Prostate gland (tissue), 2 donors: ENCODE results near the gene SLC24A3.

Experiments used
- POLR2A ChIP-seq: fragments of 450-650 bp; IDR thresholded peaks from one replicate; pipeline ENCODE4 v1.6.1; 2016; ENCODE audit warnings: antibody characterized with exemption, mild to moderate bottlenecking
- POLR2AphosphoS5 ChIP-seq: sonication (generic); formaldehyde crosslinking; IDR thresholded peaks from one replicate; pipeline ENCODE4 v1.6.1; 2017; ENCODE audit warnings: antibody characterized with exemption
- TF ChIP-seq, protein P1 (sequence below), 4 experiments: fragments of 200-600 bp in 2 of 4; fragments of 450-650 bp in 2 of 4; sonication (generic) in 2 of 4; IDR thresholded peaks; 1 replicate in 3 of 4; 2 replicates in 1 of 4; pipeline ENCODE4 v1.5.1; 2016 to 2019; ENCODE audit warnings: antibody characterized with exemption in 4 of 4, mild to moderate bottlenecking in 2 of 4, moderate library complexity in 2 of 4

- TF ChIP-seq, protein P1, sequence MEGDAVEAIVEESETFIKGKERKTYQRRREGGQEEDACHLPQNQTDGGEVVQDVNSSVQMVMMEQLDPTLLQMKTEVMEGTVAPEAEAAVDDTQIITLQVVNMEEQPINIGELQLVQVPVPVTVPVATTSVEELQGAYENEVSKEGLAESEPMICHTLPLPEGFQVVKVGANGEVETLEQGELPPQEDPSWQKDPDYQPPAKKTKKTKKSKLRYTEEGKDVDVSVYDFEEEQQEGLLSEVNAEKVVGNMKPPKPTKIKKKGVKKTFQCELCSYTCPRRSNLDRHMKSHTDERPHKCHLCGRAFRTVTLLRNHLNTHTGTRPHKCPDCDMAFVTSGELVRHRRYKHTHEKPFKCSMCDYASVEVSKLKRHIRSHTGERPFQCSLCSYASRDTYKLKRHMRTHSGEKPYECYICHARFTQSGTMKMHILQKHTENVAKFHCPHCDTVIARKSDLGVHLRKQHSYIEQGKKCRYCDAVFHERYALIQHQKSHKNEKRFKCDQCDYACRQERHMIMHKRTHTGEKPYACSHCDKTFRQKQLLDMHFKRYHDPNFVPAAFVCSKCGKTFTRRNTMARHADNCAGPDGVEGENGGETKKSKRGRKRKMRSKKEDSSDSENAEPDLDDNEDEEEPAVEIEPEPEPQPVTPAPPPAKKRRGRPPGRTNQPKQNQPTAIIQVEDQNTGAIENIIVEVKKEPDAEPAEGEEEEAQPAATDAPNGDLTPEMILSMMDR (IDR thresholded peaks at IDR 0.05) = no peak
- TF ChIP-seq POLR2A (no peak), POLR2AphosphoS5 (no peak)
Measured at GRCh38 chr20:19501476-19502115, 289.2 kb downstream of the SLC24A3 start.
